Effector memory CD8-positive, alpha-beta T cell (primary cell): ENCODE results near the gene CNOT6L.

Experiments used
- ATAC-seq: fragments of 150-1000 bp; cut with Tn5 transposase; replicated peaks from 2 replicates; pipeline ENCODE4 v1.10.0; 2021; ENCODE audit warnings: mild to moderate bottlenecking, moderate library complexity
- DNase-seq, 3 experiments: peaks; one replicate each; pipeline ENCODE4 v3.0.0; 2021
- H3K27ac Mint-ChIP-seq, 2 donors: one replicate each; pipeline ENCODE4 v1.8.0; 2022; ENCODE audit warnings: mild to moderate bottlenecking in 2 of 2, mixed read lengths in 2 of 2, moderate library complexity in 2 of 2
- H3K27me3 Mint-ChIP-seq, 2 donors: one replicate each; pipeline ENCODE4 v1.8.0; 2022; ENCODE audit warnings: mixed read lengths in 2 of 2
- H3K36me3 Mint-ChIP-seq: one replicate; pipeline ENCODE4 v1.8.0; 2022; ENCODE audit warnings: mild to moderate bottlenecking, moderate library complexity, mixed read lengths; ENCODE audit not compliant: insufficient read depth
- H3K4me1 Mint-ChIP-seq, 2 donors: one replicate each; pipeline ENCODE4 v1.8.0; 2022; ENCODE audit warnings: low read depth in 2 of 2, mixed read lengths in 2 of 2
- H3K4me3 Mint-ChIP-seq, 2 donors: one replicate each; pipeline ENCODE4 v1.8.0; 2022; ENCODE audit warnings: mild to moderate bottlenecking in 2 of 2, mixed read lengths in 2 of 2, moderate library complexity in 2 of 2
- H3K9me3 Mint-ChIP-seq, 2 donors: one replicate each; pipeline ENCODE4 v1.8.0; 2022; ENCODE audit warnings: mixed read lengths in 2 of 2

Gene CNOT6L

GRCh38 chr4:77711469-77711868 lies 107.7 kb downstream of the CNOT6L start:
- no peaks in the 10 kb centered on the region for H3K9me3 Mint-ChIP-seq

GRCh38 chr4:77710684-77711083 lies 108.5 kb downstream of the CNOT6L start:
- Mint-ChIP-seq H3K27ac (peak overlapping the region in 1 of 2 donors; percentile 63), H3K27me3 (no peaks in the 10 kb centered on the region), H3K36me3 (no peaks in the 10 kb centered on the region), H3K4me3 (no peak overlapping the region), H3K4me1 (peaks cover 4 to 8% of the 10 kb centered on the region in 2 donors), H3K9me3 (no peaks in the 10 kb centered on the region)
- DNase-seq (no peak), ATAC-seq (no peak)

More at GRCh38 chr4:77711469-77711868, 107.7 kb downstream of the CNOT6L start:
- Mint-ChIP-seq H3K36me3 (peaks cover 4% of the 10 kb centered on the region), H3K4me3 (no peak overlapping the region), H3K27ac (no peak overlapping the region), H3K27me3 (no peaks in the 10 kb centered on the region), H3K4me1 (peaks cover 4 to 8% of the 10 kb centered on the region in 2 donors)
- DNase-seq, result no peak
- no peak for ATAC-seq

- ATAC-seq (no peak), DNase-seq (no peak)
- H3K27me3 Mint-ChIP-seq, result no peaks in the 10 kb centered on the region
- H3K36me3 Mint-ChIP-seq, result no peaks in the 10 kb centered on the region
- H3K27ac Mint-ChIP-seq, result no peak overlapping the region
- no peak overlapping the region for H3K4me3 Mint-ChIP-seq
- peaks cover 4 to 8% of the 10 kb centered on the region in 2 donors for H3K4me1 Mint-ChIP-seq
- H3K9me3 Mint-ChIP-seq, result no peaks in the 10 kb centered on the region
Measured at GRCh38 chr4:77710059-77710458, 109.1 kb downstream of the CNOT6L start.

- Mint-ChIP-seq H3K4me3 (no peak overlapping the region), H3K27ac (no peak overlapping the region), H3K4me1 (peaks cover 4 to 8% of the 10 kb centered on the region in 2 donors), H3K9me3 (no peaks in the 10 kb centered on the region), H3K36me3 (no peaks in the 10 kb centered on the region), H3K27me3 (no peaks in the 10 kb centered on the region)
- ATAC-seq (no peak), DNase-seq (no peak)
Measured at GRCh38 chr4:77706717-77707116, 112.5 kb downstream of the CNOT6L start.

DNA sequence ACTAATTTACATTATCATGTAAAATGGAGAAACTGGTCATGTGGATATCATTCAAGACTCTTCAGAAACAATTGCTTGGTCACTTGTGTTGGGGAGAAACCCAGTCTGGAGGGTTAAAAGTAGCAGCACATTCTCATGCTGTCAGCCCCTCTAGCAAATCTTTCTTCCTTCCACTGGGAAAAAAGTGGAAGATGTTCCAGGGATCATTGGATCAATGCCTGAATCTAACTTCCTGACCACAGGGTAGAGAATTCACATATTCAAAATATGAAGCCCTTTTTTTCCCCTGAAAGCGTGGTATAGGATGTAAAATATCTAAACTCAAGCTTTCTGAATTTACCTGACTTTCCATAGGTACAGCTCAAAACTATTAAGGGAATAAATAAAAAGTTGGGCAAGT lies 115.5 kb downstream of the CNOT6L start:
- Mint-ChIP-seq H3K4me3 (no peak overlapping the region), H3K36me3 (no peaks in the 10 kb centered on the region), H3K4me1 (peaks cover 2 to 4% of the 10 kb centered on the region in 2 donors), H3K27ac (no peak overlapping the region), H3K9me3 (no peaks in the 10 kb centered on the region), H3K27me3 (no peaks in the 10 kb centered on the region)
- DNase-seq, result no peak
- no peak for ATAC-seq

DNA sequence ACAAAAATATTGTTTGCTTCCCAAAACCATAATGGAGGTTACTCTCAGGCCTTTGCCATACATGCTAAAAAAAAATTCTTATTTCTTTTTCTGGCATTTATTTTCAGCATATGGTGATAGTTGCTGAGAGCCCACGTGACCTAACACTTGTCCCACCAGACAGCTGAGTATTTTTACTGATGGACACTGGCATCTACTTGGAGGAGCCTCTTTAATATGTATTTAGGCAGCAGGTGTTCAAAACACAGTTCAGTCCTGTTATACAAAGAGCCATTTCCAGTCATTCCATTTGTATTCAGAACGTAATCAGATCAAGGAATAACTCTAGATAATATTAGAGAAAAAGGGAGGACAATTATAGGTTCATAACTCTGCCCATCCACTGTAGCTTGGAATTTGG lies 118.0 kb downstream of the CNOT6L start:
- H3K27me3 Mint-ChIP-seq, result no peaks in the 10 kb centered on the region
- ATAC-seq (no peak), DNase-seq (no peak)
- no peak overlapping the region for H3K4me3 Mint-ChIP-seq
- no peaks in the 10 kb centered on the region for H3K36me3 Mint-ChIP-seq
- no peak overlapping the region for H3K27ac Mint-ChIP-seq
- H3K4me1 Mint-ChIP-seq, result no peaks in the 10 kb centered on the region
- no peaks in the 10 kb centered on the region for H3K9me3 Mint-ChIP-seq

DNA sequence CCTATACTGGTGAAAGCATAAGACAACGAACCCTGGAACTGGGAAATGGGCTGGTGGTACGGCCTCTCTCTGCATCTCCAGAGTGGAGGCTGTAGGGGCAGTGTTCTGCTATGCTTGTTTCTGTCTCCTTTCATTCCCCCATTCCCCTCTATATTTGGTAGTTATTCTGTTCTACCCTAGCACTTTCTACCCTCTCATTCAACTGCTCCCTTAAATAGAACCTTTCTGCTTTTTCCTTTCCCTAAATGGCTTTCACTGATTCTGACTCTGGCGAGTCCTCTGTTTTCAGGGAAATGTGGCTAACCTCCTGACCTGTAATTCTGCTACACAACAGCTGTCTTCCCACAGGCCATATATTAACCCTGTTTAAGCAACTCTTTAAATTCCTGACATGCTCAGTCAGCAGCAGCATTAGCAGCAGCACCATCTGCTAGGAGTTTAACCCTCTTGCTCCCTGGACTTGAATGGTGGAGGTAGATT lies 119.4 kb downstream of the CNOT6L start:
- H3K4me1 Mint-ChIP-seq, result no peaks in the 10 kb centered on the region
- H3K27ac Mint-ChIP-seq, result no peak overlapping the region
- ATAC-seq (no peak), DNase-seq (no peak)
- H3K36me3 Mint-ChIP-seq, result no peaks in the 10 kb centered on the region
- H3K4me3 Mint-ChIP-seq, result no peak overlapping the region
- no peaks in the 10 kb centered on the region for H3K27me3 Mint-ChIP-seq
- H3K9me3 Mint-ChIP-seq, result no peaks in the 10 kb centered on the region

DNA sequence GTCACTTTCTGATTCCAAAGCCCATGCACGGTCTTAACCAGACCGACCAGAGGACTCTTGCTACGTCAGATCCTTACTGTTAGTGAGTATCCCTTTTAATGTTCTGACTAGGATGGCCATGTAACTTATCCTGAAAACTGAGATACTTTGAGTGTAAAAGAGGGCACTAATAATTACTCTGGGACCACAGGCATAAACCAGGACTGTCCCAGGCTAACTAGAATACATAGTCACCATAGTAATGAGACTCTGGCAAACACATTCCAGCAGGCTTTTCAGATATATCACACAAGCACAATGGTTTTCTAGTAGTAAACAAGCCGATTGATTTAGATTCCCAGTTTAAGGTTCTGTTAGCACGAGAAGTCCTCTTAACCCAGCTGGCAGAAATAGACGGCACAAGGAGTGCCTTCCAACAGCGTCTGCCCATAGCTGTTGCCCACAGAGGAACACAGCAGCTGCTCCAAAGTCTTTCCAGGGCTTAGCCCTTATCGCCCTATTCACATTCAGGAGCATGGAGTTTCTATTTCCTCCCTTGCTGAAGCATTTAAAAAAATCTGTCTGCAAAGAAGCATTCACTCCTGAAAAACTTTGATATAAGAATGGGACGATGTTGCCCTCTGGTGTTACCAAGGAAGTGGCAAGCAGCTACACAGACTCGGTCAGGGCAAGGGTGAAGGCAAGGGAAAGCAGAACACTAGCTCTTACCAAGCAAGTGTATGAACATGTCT lies 121.1 kb downstream of the CNOT6L start:
- Mint-ChIP-seq H3K27ac (no peak overlapping the region), H3K9me3 (no peaks in the 10 kb centered on the region), H3K4me3 (no peak overlapping the region), H3K27me3 (no peaks in the 10 kb centered on the region), H3K36me3 (no peaks in the 10 kb centered on the region), H3K4me1 (no peaks in the 10 kb centered on the region)
- no peak for DNase-seq
- no peak for ATAC-seq

- Mint-ChIP-seq H3K4me3 (no peak overlapping the region), H3K4me1 (no peaks in the 10 kb centered on the region), H3K27ac (no peak overlapping the region), H3K36me3 (no peaks in the 10 kb centered on the region), H3K27me3 (no peaks in the 10 kb centered on the region), H3K9me3 (no peaks in the 10 kb centered on the region)
- no peak for ATAC-seq
- DNase-seq, result no peak
Measured at GRCh38 chr4:77695774-77696173, 123.4 kb downstream of the CNOT6L start.

GRCh38 chr4:77692847-77693432 lies 126.2 kb downstream of the CNOT6L start:
- Mint-ChIP-seq H3K27me3 (no peaks in the 10 kb centered on the region), H3K9me3 (no peaks in the 10 kb centered on the region), H3K4me3 (no peak overlapping the region), H3K27ac (no peak overlapping the region), H3K36me3 (no peaks in the 10 kb centered on the region), H3K4me1 (no peaks in the 10 kb centered on the region)
- DNase-seq (no peak), ATAC-seq (no peak)

- DNase-seq (no peak), ATAC-seq (no peak)
- Mint-ChIP-seq H3K27me3 (peaks cover 0 to 8% of the 10 kb centered on the region in 2 donors), H3K36me3 (no peaks in the 10 kb centered on the region), H3K27ac (no peak overlapping the region), H3K4me3 (no peak overlapping the region), H3K9me3 (no peaks in the 10 kb centered on the region), H3K4me1 (no peaks in the 10 kb centered on the region)
Measured at GRCh38 chr4:77681792-77682191, 137.4 kb downstream of the CNOT6L start.

- no peaks in the 10 kb centered on the region for H3K27me3 Mint-ChIP-seq
- ATAC-seq, result no peak
Measured at GRCh38 chr4:77676842-77677241, 142.3 kb downstream of the CNOT6L start.

DNA sequence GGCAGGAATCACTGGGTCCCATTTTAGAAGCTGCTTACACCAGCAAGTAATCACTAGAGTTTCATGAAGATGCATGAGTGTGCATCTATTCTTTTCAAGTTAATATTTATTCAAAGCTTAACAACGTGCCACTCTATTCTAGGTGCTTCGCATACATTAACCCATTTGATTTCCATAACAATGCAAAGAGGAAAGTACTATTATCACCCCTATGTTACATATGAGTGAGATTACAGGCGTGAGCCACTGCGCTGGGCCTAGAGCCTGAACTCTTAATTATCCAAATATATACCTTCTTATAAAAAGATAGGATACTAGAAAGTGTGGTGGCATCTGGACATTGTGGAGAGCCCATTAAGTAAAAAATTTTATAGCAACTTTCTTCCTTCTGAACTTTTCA lies 148.1 kb downstream of the CNOT6L start:
- DNase-seq, result no peak
- no peak for ATAC-seq
- Mint-ChIP-seq H3K27ac (no peak overlapping the region), H3K36me3 (no peaks in the 10 kb centered on the region), H3K9me3 (peaks cover 0 to 3% of the 10 kb centered on the region in 2 donors), H3K27me3 (no peaks in the 10 kb centered on the region), H3K4me3 (no peak overlapping the region), H3K4me1 (no peaks in the 10 kb centered on the region)

More at GRCh38 chr4:77676842-77677241, 142.3 kb downstream of the CNOT6L start:
- H3K4me3 Mint-ChIP-seq, result no peak overlapping the region
- no peak for DNase-seq
- H3K27ac Mint-ChIP-seq, result no peak overlapping the region
- H3K4me1 Mint-ChIP-seq, result no peaks in the 10 kb centered on the region
- H3K36me3 Mint-ChIP-seq, result no peaks in the 10 kb centered on the region
- H3K9me3 Mint-ChIP-seq, result no peaks in the 10 kb centered on the region

DNA sequence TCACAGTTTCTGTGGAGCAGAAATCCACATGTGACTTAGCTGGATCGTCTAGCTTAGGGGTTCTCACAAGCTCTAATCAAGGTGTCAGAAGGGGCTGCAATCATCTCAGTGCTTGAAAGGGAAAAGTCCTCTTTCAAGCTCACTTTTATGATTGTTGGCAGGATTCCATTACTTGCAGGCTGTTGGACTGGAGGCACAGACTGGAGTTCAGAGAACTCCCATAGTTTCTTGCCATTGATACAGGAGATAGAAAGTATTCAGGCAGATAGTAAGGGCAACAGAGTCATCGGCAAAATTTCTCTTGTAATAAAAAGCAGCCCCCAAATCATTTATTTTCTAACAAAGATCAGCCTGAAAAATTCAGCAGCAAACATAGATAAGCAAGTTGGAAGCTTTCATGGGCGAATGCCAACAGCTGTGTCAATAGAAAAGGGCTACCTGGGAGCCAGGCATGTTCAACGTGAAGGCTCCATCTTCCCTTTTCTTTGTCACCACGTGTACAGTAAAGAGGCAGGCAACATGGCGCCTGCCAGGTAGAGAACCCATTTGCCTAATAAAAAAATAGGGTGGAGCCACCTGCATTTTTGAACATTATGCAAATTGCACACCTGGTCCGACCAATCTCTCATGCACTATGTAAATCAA lies 149.1 kb downstream of the CNOT6L start:
- Mint-ChIP-seq H3K4me1 (no peaks in the 10 kb centered on the region), H3K36me3 (no peaks in the 10 kb centered on the region), H3K9me3 (peaks cover 0 to 3% of the 10 kb centered on the region in 2 donors), H3K27me3 (no peaks in the 10 kb centered on the region), H3K27ac (no peak overlapping the region), H3K4me3 (no peak overlapping the region)
- DNase-seq (no peak), ATAC-seq (no peak)
